Stomach (tissue), 9 donors: Measurements from ENCODE around the gene HELQ. TPM values are rescaled to one million over a fixed set of nuclear protein-coding genes. Genes with fewer than 3 reads are reported as not detected.
"Not testable (repeated sequence)": the region's sequence is repeated elsewhere in the genome, so short reads cannot be mapped to it uniquely, and the experiment has no call there.

ENCODE experiments used
- DNase-seq, 2 donors: peaks; one replicate each; pipeline versions ENCODE4 v3.0.0 to v3.0.0-alpha.2; 2013 to 2019
- H3K27ac ChIP-seq, 5 donors: fragments of 200-600 bp in 4 of 5; sonication (generic) in 4 of 5; one replicate each; pipeline ENCODE4 v1.5.1; 2013 to 2019; ENCODE audit warnings: mild to moderate bottlenecking in 1 of 5, moderate library complexity in 1 of 5
- H3K27me3 ChIP-seq, 3 donors: fragments of 200-600 bp; sonication (generic); one replicate each; pipeline ENCODE4 v1.5.1; 2017 to 2019; ENCODE audit warnings: mixed run types in 1 of 3
- H3K36me3 ChIP-seq, 4 donors: fragments of 200-600 bp; sonication (generic); 1 replicate in 3 of 4; 2 replicates in 1 of 4; pipeline ENCODE4 v1.5.1; 2016 to 2019
- H3K4me1 ChIP-seq, 4 donors: fragments of 200-600 bp; sonication (generic); one replicate each; pipeline ENCODE4 v1.5.1; 2016 to 2019
- H3K4me3 ChIP-seq, 4 donors: fragments of 200-600 bp; sonication (generic) in 3 of 4; one replicate each; pipeline ENCODE4 v1.5.1; 2016 to 2019; ENCODE audit warnings: mild to moderate bottlenecking in 1 of 4
- H3K9me3 ChIP-seq, 4 donors: fragments of 200-600 bp; sonication (generic); one replicate each; pipeline ENCODE4 v1.5.1; 2016 to 2019
- CTCF ChIP-seq, 7 experiments: fragments of 450-650 bp in 4 of 7; fragments of 200-600 bp in 3 of 7; sonication (generic) in 3 of 7; IDR thresholded peaks; one replicate each; pipeline ENCODE4 v1.5.1; 2016 to 2019; ENCODE audit warnings: antibody characterized with exemption in 7 of 7, control low read depth in 2 of 7, mild to moderate bottlenecking in 1 of 7
- EP300 ChIP-seq: sonication (generic); formaldehyde crosslinking; IDR thresholded peaks from one replicate; pipeline ENCODE4 v1.6.1; 2017; ENCODE audit warnings: antibody characterized with exemption
- POLR2A ChIP-seq, 4 donors: fragments of 450-650 bp; IDR thresholded peaks; one replicate each; pipeline ENCODE4 v1.6.1; 2016; ENCODE audit warnings: antibody characterized with exemption in 4 of 4, control low read depth in 2 of 4, mild to moderate bottlenecking in 1 of 4, moderate library complexity in 1 of 4
- POLR2AphosphoS5 ChIP-seq, 3 donors: sonication (generic); formaldehyde crosslinking; IDR thresholded peaks; one replicate each; pipeline ENCODE4 v1.6.1; 2016; ENCODE audit warnings: antibody characterized with exemption in 3 of 3
- WGBS, 5 donors: extraction: QIAGEN DNeasy Blood & Tissue Kit in 3 of 5; methylation state at CpG; one replicate each; pipeline versions ENCODE4 v1.1.5 to v1.1.7; 2013 to 2018; 5-methylcytosine and 5-hydroxymethylcytosine counted together
- intact Hi-C: fragments of 100-400 bp; cut with DNase I; formaldehyde crosslinking; loops from one replicate; pipeline ENCODE4 v1.15.1; 2023; ENCODE audit warnings: low total_unique reads
- polyA plus RNA-seq, 3 donors: library from polyadenylated mRNA; stranded (reverse); fragments of 200-250 nt; gene quantifications; one replicate each; pipeline ENCODE4 v1.2.3, GENCODE V29; 2013
- total RNA-seq, 5 donors: library from RNA; depleted of rRNA; stranded (reverse); fragments of >200 nt; gene quantifications; one replicate each; pipeline versions ENCODE4 v1.1.0 to v1.2.3, GENCODE V29; 2014 to 2016
- donor health status: healthy with polysubstance abuse.
- donor health status: Bipolar disorder and iron deficiency.
- donor health status: healthy.

The HELQ gene
- total and polyA plus RNA-seq, 8 donors = 5.0 to 26.8 (median 14.2) TPM

DNA sequence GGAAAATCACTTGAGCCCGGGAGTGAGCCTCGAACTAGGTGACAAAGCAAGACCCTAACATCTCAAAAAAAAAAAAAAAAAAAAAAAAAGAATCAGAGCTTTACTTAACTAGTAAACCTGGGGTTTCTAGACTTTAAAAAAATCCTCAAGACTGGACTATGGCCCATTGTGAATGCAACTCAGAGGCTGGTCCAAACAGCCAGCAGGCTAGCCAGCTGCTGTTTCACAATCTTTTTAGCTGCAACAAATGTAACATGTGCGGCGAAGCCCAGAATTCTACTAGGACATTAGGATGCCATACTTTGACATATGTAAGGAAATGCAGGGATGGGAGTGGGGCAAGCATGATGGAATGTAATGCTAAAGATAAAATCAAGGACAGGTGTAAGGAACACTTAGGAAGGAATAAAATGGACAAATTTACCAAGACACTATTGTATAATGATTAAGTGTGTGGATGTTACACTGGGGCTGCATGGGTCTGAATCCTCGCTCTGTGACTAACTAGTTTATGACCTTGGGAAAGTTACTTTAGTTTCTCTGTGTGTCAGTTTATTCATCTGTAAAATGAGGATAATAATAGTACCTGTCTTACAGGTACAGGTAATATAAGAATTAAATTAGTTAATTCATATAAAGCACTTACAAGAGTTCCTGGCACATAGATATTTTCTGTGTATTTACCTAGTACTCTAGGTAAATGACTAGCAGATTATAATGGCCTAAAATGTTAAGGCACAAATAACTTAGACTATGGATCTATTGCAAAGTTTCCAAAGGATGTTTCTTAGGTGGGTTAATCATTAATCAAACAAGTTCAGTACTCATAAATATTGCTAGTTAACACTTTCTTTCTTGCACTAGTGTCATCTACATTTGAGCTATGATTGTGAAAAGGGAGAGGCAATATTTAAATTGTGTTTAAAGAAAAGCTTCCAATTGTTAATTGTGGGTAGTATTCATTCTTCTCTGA is 49.5 kb downstream of the HELQ start:
- no peak for DNase-seq
- peaks cover 0 to 54% (median 38%) of the 10 kb centered on the region in 4 donors for H3K36me3 ChIP-seq

GRCh38 chr4:83398158-83398557 is 57.5 kb downstream of the HELQ start:
- 88 to 98% (median 94%) methylated on average over 4 to 10 of the region's 10 CpGs for WGBS, 5 donors
- DNase-seq, H3K4me3 ChIP-seq, H3K27ac ChIP-seq, H3K9me3 ChIP-seq, H3K4me1 ChIP-seq, H3K27me3 ChIP-seq, intact Hi-C loops: not testable (repeated sequence)
- peaks cover 0 to 21% (median 6%) of the 10 kb centered on the region in 4 donors for H3K36me3 ChIP-seq

More for the DNA sequence above, 49.5 kb downstream of the HELQ start:
- intact Hi-C loops = no loop called here
- H3K4me3 ChIP-seq = no peak overlapping the region
- 91 to 98% (median 97%) methylated on average over 5 of the region's 5 CpGs for WGBS, 5 donors
- H3K9me3 ChIP-seq = no peaks in the 10 kb centered on the region
- H3K27ac ChIP-seq = no peak overlapping the region
- H3K27me3 ChIP-seq = no peaks in the 10 kb centered on the region
- TF ChIP-seq CTCF (IDR thresholded peaks at IDR 0.05) (no peak), POLR2A (IDR thresholded peaks at IDR 0.05) (no peak), POLR2AphosphoS5 (IDR thresholded peaks at IDR 0.05) (no peak), EP300 (no peak)
- H3K4me1 ChIP-seq = no peaks in the 10 kb centered on the region

GRCh38 chr4:83393908-83394307 is 61.7 kb downstream of the HELQ start:
- DNase-seq = no peak
- TF ChIP-seq POLR2A (IDR thresholded peaks at IDR 0.05) = no peak
- WGBS, 5 donors = 70 to 82% (median 74%) methylated on average over 4 of the region's 4 CpGs
- Histone ChIP-seq H3K4me3 (no peak overlapping the region), H3K4me1 (no peaks in the 10 kb centered on the region), H3K9me3 (peaks cover 0 to 10% (median 8%) of the 10 kb centered on the region in 4 donors), H3K27ac (no peak overlapping the region), H3K27me3 (no peaks in the 10 kb centered on the region), H3K36me3 (peaks cover 0 to 17% (median 6%) of the 10 kb centered on the region in 4 donors)
- intact Hi-C loops = no loop called here

GRCh38 chr4:83392562-83392961 is 63.1 kb downstream of the HELQ start:
- TF ChIP-seq POLR2A (IDR thresholded peaks at IDR 0.05) = no peak
- TF ChIP-seq EP300 = no peak
- TF ChIP-seq CTCF (IDR thresholded peaks at IDR 0.05) = no peak
- no peak for TF ChIP-seq POLR2AphosphoS5 (IDR thresholded peaks at IDR 0.05)
- 41 to 69% (median 64%) methylated on average over 2 of the region's 2 CpGs for WGBS, 5 donors
- peaks cover 0 to 5% (median 0%) of the 10 kb centered on the region in 4 donors for H3K4me1 ChIP-seq
- H3K4me3 ChIP-seq = no peak overlapping the region
- H3K9me3 ChIP-seq = no peaks in the 10 kb centered on the region
- no peak overlapping the region for H3K27ac ChIP-seq
- peaks cover 0 to 4% (median 0%) of the 10 kb centered on the region in 4 donors for H3K36me3 ChIP-seq
- no peaks in the 10 kb centered on the region for H3K27me3 ChIP-seq
- DNase-seq = no peak
- intact Hi-C loops = no loop called here

- H3K27ac ChIP-seq = no peak overlapping the region
- no peaks in the 10 kb centered on the region for H3K27me3 ChIP-seq
- no peak overlapping the region for H3K4me3 ChIP-seq
- TF ChIP-seq POLR2A (IDR thresholded peaks at IDR 0.05) (no peak), EP300 (no peak), CTCF (IDR thresholded peaks at IDR 0.05) (no peak)
- DNase-seq = no peak
- intact Hi-C loops = no loop called here
- H3K9me3 ChIP-seq = no peaks in the 10 kb centered on the region
- no peaks in the 10 kb centered on the region for H3K36me3 ChIP-seq
- 75 to 87% (median 80%) methylated on average over 6 of the region's 6 CpGs for WGBS, 5 donors
- peaks cover 0 to 13% (median 0%) of the 10 kb centered on the region in 4 donors for H3K4me1 ChIP-seq
Observed at GRCh38 chr4:83390944-83391343, 64.7 kb downstream of the HELQ start.
